Choroid plexus epithelial cell (primary cell): Measurements from ENCODE around the gene RNASE13.
A peak's percentile ranks its signal among the peaks of the same experiment; 100 is the strongest.
"Not testable (repeated sequence)": the region's sequence is repeated elsewhere in the genome, so short reads cannot be mapped to it uniquely, and the experiment has no call there.

Source experiments
- DNase-seq: peaks from one replicate; pipeline ENCODE4 v3.0.0-alpha.2; 2010; ENCODE audit warnings: low read depth
- H3K4me3 ChIP-seq: 2 replicates; pipeline ENCODE4 v1.5.1; 2011; ENCODE audit warnings: low read depth, mild to moderate bottlenecking, control low read depth, low read length, moderate library complexity
- CTCF ChIP-seq: conservative IDR thresholded peaks from 2 replicates; pipeline ENCODE4 v1.5.1; 2011; ENCODE audit warnings: low read depth, mild to moderate bottlenecking, control low read depth, inconsistent platforms, low read length, moderate library complexity

RNASE13 gene

GRCh38 chr14:21011136-21011535, 23.5 kb downstream of the RNASE13 start:
- no peak for TF ChIP-seq CTCF
- DNase-seq = no peak
- no peak overlapping the region for H3K4me3 ChIP-seq

GRCh38 chr14:21009721-21010120, 24.9 kb downstream of the RNASE13 start:
- not testable (repeated sequence) for H3K4me3 ChIP-seq, DNase-seq

GRCh38 chr14:21003788-21004346, 30.7 kb downstream of the RNASE13 start:
- DNase-seq = no peak
- TF ChIP-seq CTCF = no peak
- H3K4me3 ChIP-seq = no peak overlapping the region

GRCh38 chr14:21001218-21001617, 33.4 kb downstream of the RNASE13 start:
- no peak for DNase-seq
- no peak for TF ChIP-seq CTCF

GRCh38 chr14:20999591-20999990, 35.0 kb downstream of the RNASE13 start:
- no peak for TF ChIP-seq CTCF
- H3K4me3 ChIP-seq = no peak overlapping the region
- DNase-seq = no peak

More at GRCh38 chr14:21001218-21001617, 33.4 kb downstream of the RNASE13 start:
- no peak overlapping the region for H3K4me3 ChIP-seq

- no peak for TF ChIP-seq CTCF
- DNase-seq = peak; percentile 92
- H3K4me3 ChIP-seq = no peak within 1 kb of the TSS
Measured at GRCh38 chr14:20998674-20999366, 35.8 kb downstream of the RNASE13 start, which contains the start of gene SLC39A2. Gene SLC39A2, plus strand, starts transcription at chr14:20999293. Its CDS starts 154 bp downstream, at chr14:20999447.

GRCh38 chr14:20998139-20998538, 36.5 kb downstream of the RNASE13 start:
- H3K4me3 ChIP-seq = no peak overlapping the region
- no peak for DNase-seq
- TF ChIP-seq CTCF = no peak
